HG02938 (cell line): ENCODE results near the gene BTN2A1.
"Not testable (repeated sequence)": the region's sequence is repeated elsewhere in the genome, so short reads cannot be mapped to it uniquely, and the experiment has no call there.

ENCODE experiments used
- ATAC-seq: cut with Tn5 transposase; IDR thresholded peaks from one replicate; pipeline ENCODE4 v1.9.1; 2021; ENCODE audit warnings: mild to moderate bottlenecking, moderate library complexity; ENCODE audit not compliant: unreplicated experiment

The BTN2A1 gene

GRCh38 chr6:26489996-26490964 lies 32.5 kb downstream of the BTN2A1 start:
- ATAC-seq: no peak

DNA sequence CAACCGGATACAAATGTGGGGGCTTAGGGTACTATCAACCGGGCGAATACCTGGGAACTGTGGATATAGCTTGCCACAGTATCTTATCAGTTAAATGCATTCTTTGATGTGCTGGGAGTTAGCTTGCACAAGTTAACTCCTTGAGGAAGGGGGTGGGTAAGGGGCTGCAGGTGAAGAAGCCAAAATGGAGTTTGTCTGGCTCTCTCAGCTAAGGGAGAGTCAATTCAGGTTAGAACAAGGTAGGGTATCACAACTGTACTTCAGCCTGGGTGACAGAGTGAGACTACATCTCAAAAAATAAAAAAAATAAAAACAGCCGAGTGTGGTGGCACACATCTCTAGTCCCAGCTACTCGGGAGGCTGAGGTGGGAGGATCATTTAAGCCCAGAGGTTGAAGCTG lies 33.8 kb downstream of the BTN2A1 start:
- no peak for ATAC-seq

GRCh38 chr6:26493258-26493657 lies 35.5 kb downstream of the BTN2A1 start:
- ATAC-seq: peak; percentile 62

GRCh38 chr6:26494117-26494516 lies 36.4 kb downstream of the BTN2A1 start:
- ATAC-seq: no peak

- ATAC-seq: no peak
These were observed 37.5 kb downstream of the BTN2A1 start for GRCh38 chr6:26495281-26495680.

DNA sequence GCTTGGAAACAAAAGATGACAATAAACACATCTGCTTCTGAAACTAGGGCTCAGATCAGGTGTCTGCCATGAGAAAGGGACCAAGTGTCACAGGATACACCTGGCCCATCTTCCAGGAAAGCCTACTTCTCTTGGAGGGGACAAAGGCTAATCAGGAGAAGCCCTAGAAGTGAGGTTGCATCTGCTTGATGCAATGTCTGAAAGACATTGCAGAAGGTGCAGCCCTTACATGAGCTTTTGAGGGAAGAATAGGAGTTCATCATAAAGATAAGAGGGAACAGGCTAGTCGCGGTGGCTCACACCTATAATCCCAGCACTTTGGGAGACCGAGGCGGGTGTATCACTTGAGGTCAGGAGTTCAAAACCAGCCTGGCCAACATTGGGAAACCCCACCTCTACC lies 39.9 kb downstream of the BTN2A1 start:
- no peak for ATAC-seq

DNA sequence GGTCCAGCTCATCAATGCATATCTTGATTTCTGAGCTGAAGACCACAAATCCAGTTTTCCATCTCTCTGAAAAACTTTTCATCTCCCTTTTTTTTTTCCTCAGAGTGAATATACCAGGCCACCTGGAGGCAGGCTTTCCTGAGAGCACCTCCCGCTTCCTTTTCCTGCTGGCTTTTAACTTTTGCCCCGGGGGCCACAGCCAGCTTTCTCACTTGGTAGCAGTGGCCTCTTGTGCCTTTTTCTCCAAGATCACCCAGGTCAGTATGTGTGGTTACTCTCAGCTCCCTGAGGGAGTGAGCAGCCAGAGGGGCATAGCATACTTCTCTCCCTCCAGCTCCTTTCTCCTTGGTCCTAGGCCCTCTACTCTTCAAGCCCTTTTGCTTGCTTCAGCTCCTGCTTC lies 42.3 kb downstream of the BTN2A1 start, which contains the start of gene BTN1A1:
TSS of gene BTN1A1 (plus strand) at position 202 of the 400 bp plus-strand sequence. CDS start 984 bp downstream, outside the sequence.
- no peak for ATAC-seq

- ATAC-seq: no peak
These were observed 43.8 kb downstream of the BTN2A1 start for GRCh38 chr6:26501482-26501986.

DNA sequence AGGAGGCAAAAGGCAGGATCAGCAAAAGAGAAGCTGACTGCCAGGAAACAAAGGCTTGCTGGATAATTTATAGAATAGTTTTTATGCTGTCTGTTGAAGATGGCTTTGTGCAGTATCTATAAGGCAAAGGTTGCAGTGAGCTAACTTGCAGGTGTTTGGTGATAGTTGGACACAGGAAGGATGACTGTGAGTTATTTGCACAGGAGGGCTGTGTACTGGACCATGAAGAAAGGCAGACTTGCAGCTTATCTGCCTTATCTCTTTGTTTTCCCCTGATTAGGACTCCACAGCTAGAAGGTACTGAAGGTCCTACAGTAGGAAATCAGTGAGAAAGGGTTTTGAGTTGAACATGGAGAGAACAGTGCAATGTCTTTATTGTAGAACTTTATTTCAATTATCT lies 44.4 kb downstream of the BTN2A1 start:
- peak; percentile 51 for ATAC-seq

DNA sequence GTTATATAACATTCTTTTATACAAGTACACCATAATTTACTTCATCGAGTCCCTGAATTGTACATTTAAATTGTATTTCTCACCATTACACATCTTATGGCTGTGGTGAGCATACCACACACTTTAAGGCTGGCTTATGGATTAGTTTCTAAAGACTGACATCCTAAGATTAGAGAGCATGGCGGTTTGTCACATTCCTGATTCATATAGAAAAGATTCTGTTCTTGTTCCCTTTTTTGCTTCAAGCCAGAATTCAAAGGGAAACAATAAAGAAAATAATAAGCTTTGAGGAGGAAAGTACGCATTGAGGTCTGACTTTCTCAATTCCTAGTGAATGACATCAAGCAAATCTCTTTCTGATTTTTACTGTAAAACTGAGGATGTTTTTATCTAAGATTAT lies 44.9 kb downstream of the BTN2A1 start:
- no peak for ATAC-seq

- no peak for ATAC-seq
These were observed 49.9 kb downstream of the BTN2A1 start for GRCh38 chr6:26507658-26508057.

- not testable (repeated sequence) for ATAC-seq
These were observed 53.3 kb downstream of the BTN2A1 start for GRCh38 chr6:26511033-26511432.

DNA sequence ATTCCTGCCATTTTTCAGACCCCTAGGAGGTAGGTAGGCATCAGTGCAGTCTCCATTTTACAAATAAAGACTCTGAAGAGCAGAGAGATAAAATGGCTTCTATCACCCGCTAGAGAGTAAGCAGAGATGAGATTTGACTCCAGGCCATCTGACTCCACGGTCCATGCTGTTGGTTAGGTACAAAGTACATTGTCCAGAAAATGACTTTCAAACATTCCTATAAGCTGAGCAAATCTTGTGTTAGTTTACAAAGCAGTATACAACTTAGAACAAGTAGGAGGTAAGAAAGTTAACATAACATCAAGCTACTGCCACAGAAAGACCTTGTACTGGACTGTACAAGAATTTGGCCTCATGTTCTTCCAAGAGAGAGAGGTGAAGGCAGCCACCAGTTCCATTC lies 57.2 kb downstream of the BTN2A1 start:
- no peak for ATAC-seq

- ATAC-seq: no peak
These were observed 59.0 kb downstream of the BTN2A1 start for GRCh38 chr6:26516481-26517427.
